Gastroesophageal sphincter (tissue), 3 donors: ENCODE results near the gene EPHA10.

ENCODE experiments used
- POLR2A ChIP-seq, 2 donors: fragments of 450-650 bp; IDR thresholded peaks; one replicate each; pipeline ENCODE4 v1.6.1; 2017; ENCODE audit warnings: antibody characterized with exemption in 2 of 2, mild to moderate bottlenecking in 2 of 2, moderate library complexity in 1 of 2
- POLR2AphosphoS5 ChIP-seq: sonication (generic); formaldehyde crosslinking; IDR thresholded peaks from one replicate; pipeline ENCODE4 v1.6.1; 2017; ENCODE audit warnings: antibody characterized with exemption
- TF ChIP-seq, protein P1 (sequence below), 4 experiments: fragments of 200-600 bp in 2 of 4; fragments of 450-650 bp in 2 of 4; sonication (generic) in 1 of 4; IDR thresholded peaks; one replicate each; pipeline ENCODE4 v1.5.1; 2017 to 2019; ENCODE audit warnings: antibody characterized with exemption in 4 of 4, mild to moderate bottlenecking in 2 of 4, moderate library complexity in 2 of 4

DNA sequence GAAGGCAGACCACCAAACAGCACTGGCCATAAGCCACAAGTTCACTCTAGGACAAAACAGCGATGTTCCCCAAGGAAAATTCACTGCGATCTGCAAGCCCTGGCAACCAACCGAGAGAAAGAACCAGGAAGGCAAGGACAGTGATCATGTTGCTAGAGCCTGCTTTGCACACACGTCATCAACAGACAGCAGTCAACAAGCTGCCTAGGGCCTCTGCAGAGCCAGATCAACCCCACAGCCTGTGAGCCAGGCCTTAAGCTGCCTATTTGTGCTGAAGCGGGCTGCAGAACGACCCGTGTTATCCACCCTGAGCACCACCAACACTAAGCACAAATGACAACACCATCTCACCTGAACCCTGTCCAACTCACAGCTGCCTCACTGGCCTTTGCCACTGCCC, 49.3 kb upstream of the EPHA10 start:
- TF ChIP-seq, protein P1, sequence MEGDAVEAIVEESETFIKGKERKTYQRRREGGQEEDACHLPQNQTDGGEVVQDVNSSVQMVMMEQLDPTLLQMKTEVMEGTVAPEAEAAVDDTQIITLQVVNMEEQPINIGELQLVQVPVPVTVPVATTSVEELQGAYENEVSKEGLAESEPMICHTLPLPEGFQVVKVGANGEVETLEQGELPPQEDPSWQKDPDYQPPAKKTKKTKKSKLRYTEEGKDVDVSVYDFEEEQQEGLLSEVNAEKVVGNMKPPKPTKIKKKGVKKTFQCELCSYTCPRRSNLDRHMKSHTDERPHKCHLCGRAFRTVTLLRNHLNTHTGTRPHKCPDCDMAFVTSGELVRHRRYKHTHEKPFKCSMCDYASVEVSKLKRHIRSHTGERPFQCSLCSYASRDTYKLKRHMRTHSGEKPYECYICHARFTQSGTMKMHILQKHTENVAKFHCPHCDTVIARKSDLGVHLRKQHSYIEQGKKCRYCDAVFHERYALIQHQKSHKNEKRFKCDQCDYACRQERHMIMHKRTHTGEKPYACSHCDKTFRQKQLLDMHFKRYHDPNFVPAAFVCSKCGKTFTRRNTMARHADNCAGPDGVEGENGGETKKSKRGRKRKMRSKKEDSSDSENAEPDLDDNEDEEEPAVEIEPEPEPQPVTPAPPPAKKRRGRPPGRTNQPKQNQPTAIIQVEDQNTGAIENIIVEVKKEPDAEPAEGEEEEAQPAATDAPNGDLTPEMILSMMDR (IDR thresholded peaks at IDR 0.05): no peak
- no peak for TF ChIP-seq POLR2A (IDR thresholded peaks at IDR 0.05)
- no peak for TF ChIP-seq POLR2AphosphoS5
